CD4-positive, CD25-positive, alpha-beta regulatory T cell (primary cell): ENCODE measurements around the gene IFI6. TPM values are rescaled to one million over a fixed set of nuclear protein-coding genes. Genes with fewer than 3 reads are reported as not detected.
A peak's percentile ranks its signal among the peaks of the same experiment; 100 is the strongest.

ENCODE experiments used
- ATAC-seq, 2 donors: fragments of 150-1000 bp; cut with Tn5 transposase; one replicate each; pipeline ENCODE4 v1.10.0; 2021; ENCODE audit warnings: low read depth in 2 of 2, moderate number of reproducible peaks in 2 of 2, moderate library complexity in 1 of 2
- DNase-seq, 3 donors: peaks; one replicate each; pipeline versions ENCODE4 v3.0.0 to v3.0.0-alpha.2; 2012 to 2022; ENCODE audit warnings: mixed read lengths in 1 of 3
- H3K27ac ChIP-seq: one replicate; pipeline ENCODE4 v1.7.0; 2013; ENCODE audit warnings: mild to moderate bottlenecking, low read length; ENCODE audit not compliant: insufficient read depth, poor library complexity, severe bottlenecking
- H3K27me3 ChIP-seq: one replicate; pipeline ENCODE4 v1.7.0; 2013; ENCODE audit warnings: low read length; ENCODE audit not compliant: control insufficient read depth, insufficient read depth
- H3K36me3 ChIP-seq: one replicate; pipeline ENCODE4 v1.7.0; 2013; ENCODE audit warnings: mild to moderate bottlenecking, low read length, moderate library complexity; ENCODE audit not compliant: control insufficient read depth, insufficient read depth
- H3K4me1 ChIP-seq: 2 replicates; pipeline ENCODE4 v1.7.0; 2013; ENCODE audit warnings: mild to moderate bottlenecking, low read length; ENCODE audit not compliant: insufficient read depth, control insufficient read depth, poor library complexity, severe bottlenecking
- H3K4me3 ChIP-seq: one replicate; pipeline ENCODE4 v1.7.0; 2013; ENCODE audit warnings: low read depth, mild to moderate bottlenecking, low read length, moderate library complexity
- H3K9me3 ChIP-seq, 2 experiments: 1 replicate in 1 of 2; 2 replicates in 1 of 2; pipeline ENCODE4 v1.7.0; 2013; ENCODE audit warnings: low read length in 2 of 2, mild to moderate bottlenecking in 1 of 2, moderate library complexity in 1 of 2; ENCODE audit not compliant: control insufficient read depth in 2 of 2
- H3K27ac Mint-ChIP-seq, 3 donors: one replicate each; pipeline ENCODE4 v1.8.0; 2020 to 2022; ENCODE audit warnings: mild to moderate bottlenecking in 3 of 3, mixed read lengths in 3 of 3, moderate library complexity in 2 of 3
- H3K27me3 Mint-ChIP-seq: one replicate; pipeline ENCODE4 v1.8.0; 2022; ENCODE audit warnings: mild to moderate bottlenecking, mixed read lengths
- H3K36me3 Mint-ChIP-seq: one replicate; pipeline ENCODE4 v1.8.0; 2020; ENCODE audit warnings: mixed read lengths
- H3K4me1 Mint-ChIP-seq, 4 donors: one replicate each; pipeline ENCODE4 v1.8.0; 2020 to 2022; ENCODE audit warnings: mixed read lengths in 4 of 4, mild to moderate bottlenecking in 1 of 4
- H3K4me3 Mint-ChIP-seq, 4 donors: one replicate each; pipeline ENCODE4 v1.8.0; 2020 to 2022; ENCODE audit warnings: mild to moderate bottlenecking in 4 of 4, mixed read lengths in 4 of 4, moderate library complexity in 3 of 4
- H3K9me3 Mint-ChIP-seq, 7 donors: one replicate each; pipeline ENCODE4 v1.8.0; 2020 to 2022; ENCODE audit warnings: mixed read lengths in 7 of 7, mild to moderate bottlenecking in 3 of 7, moderate library complexity in 2 of 7
- polyA plus RNA-seq, 4 donors: library from polyadenylated mRNA; unstranded; fragments of 300-500 nt; fragmentation: Illumina TruSeq; gene quantifications; one replicate each; pipeline ENCODE4 v1.2.3, GENCODE V29; 2021
- total RNA-seq: library from RNA; stranded (reverse); gene quantifications from one replicate; pipeline ENCODE4 v1.2.3, GENCODE V29; 2022

The IFI6 gene
- total RNA-seq (49.7 TPM), polyA plus RNA-seq (100 to 1,000 TPM; 152 to 199 (median 181) TPM)

DNA sequence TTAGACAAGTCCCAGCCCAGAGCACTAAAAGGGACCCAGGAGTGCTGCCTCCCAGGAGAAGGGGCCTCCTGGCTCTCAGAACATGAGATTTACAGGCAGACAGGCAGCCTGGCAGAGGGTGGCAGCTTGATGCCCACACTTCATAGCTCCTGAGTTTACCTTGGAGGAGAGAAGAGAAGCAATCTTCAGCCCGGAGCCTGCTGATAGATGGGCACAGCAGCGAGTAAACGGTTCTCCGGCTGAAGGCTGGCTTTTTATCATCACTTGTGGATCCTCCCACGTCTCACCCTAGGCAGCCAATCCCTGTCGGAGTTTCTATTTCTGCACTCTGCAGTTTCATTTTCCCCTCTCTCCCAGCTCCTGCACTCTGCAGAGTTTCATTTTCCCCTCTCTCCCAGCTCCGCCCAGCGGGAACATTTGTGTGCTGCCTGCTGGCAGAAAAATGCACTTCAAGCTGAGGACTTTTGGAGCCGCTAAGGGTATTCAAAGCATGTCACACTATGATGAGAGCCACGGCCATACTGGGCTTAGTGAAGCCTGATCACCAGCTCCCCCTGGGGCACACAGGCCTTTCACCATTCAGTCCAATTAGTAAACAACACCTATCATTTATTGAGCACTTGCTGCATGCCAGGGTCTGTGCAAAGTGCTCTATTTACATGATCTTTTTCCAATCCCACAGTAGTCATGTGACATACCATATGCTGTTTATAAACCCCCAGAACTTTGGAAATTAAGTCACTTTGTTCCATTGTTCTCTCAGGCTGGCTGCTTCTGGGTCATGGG is at the start of gene IFI6:
Gene IFI6 (minus strand): TSS at position 229 of the 786 bp plus-strand sequence. CDS start 2,878 bp downstream, outside the sequence.
- Mint-ChIP-seq H3K4me3 (peak within 1 kb of the TSS; percentile 90 to 99 (median 96)), H3K9me3 (no peaks in the 10 kb centered on the region)
- ATAC-seq, result peak; percentile 92 to 93

DNA sequence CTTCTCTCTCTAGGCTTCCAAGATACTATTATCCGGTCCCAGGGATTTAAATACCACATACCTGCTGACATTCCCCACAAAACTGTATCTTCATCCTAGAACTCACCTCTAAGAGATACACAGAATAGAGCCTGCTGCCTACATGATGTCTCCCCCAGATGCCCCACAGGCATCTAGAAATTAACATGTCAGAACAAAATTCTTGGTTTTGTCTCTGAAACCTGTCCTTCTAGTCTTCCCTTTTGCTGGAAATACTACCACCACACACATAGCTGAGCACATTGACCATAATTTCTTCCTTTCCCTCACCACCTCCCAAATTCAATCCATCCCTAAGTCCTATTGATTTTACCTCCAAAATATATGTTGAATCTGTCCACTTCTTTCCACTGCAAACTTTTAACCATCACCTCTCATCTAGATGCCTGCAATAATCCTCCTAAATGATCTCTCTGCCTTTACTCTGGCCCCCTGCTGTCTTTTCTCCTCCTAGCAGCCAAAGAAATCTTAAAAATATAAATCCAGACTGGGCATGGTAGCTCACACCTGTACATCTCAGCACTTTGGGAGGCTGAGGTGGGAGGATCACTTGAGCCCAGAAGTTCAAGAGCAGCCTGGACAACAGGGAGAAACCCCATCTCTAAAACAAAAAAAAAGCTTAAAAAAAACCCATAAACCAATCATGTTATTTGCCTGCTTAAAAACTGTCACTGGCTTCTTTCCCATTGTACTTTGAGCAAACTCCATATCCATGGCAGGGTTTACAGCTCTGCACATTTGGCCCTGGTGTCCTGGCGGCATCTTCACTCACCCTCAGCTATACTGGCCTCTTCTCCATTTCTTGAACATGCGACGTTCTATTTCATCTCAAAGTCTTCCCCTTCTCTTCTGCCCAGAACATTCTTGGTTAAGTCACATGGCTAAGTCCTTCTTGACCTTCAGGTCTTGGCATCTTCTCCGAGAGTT is 47.6 kb upstream of the IFI6 start:
- Histone ChIP-seq H3K36me3 (no peaks in the 10 kb centered on the region), H3K27me3 (peaks cover 12% of the 10 kb centered on the region), H3K4me1 (no peaks in the 10 kb centered on the region), H3K27ac (no peak overlapping the region), H3K4me3 (no peak overlapping the region), H3K9me3 (peaks cover 9 to 10% of the 10 kb centered on the region in 2 experiments)
- Mint-ChIP-seq H3K36me3 (no peaks in the 10 kb centered on the region), H3K4me1 (peaks cover 0 to 2% (median under 1%) of the 10 kb centered on the region in 4 donors), H3K4me3 (no peak overlapping the region), H3K9me3 (peaks cover 0 to 10% (median 3%) of the 10 kb centered on the region in 7 donors), H3K27ac (peak overlapping the region in 1 of 3 donors; percentile 39), H3K27me3 (peaks cover 26% of the 10 kb centered on the region)
- DNase-seq (peak in 2 of 3 donors; percentile 11 to 36), ATAC-seq (peak in 1 of 2 donors; percentile 34)

More for the DNA sequence above, at the start of gene IFI6:
- DNase-seq, result peak; percentile 76 to 92 (median 83)
- H3K27ac Mint-ChIP-seq, result peak within 1 kb of the TSS; percentile 95 to 99 (median 98)
- H3K4me1 Mint-ChIP-seq, result peaks cover 0 to 45% (median 32%) of the 10 kb centered on the region in 4 donors
- peak within 1 kb of the TSS; percentile 87 for H3K27ac ChIP-seq
- H3K36me3 Mint-ChIP-seq, result peaks cover 8% of the 10 kb centered on the region
- H3K36me3 ChIP-seq, result no peaks in the 10 kb centered on the region
- H3K4me1 ChIP-seq, result peaks cover 38% of the 10 kb centered on the region
- peak within 1 kb of the TSS; percentile 95 for H3K4me3 ChIP-seq
- peaks cover 5% of the 10 kb centered on the region for H3K27me3 Mint-ChIP-seq
- no peaks in the 10 kb centered on the region for H3K9me3 ChIP-seq
- H3K27me3 ChIP-seq, result no peaks in the 10 kb centered on the region

DNA sequence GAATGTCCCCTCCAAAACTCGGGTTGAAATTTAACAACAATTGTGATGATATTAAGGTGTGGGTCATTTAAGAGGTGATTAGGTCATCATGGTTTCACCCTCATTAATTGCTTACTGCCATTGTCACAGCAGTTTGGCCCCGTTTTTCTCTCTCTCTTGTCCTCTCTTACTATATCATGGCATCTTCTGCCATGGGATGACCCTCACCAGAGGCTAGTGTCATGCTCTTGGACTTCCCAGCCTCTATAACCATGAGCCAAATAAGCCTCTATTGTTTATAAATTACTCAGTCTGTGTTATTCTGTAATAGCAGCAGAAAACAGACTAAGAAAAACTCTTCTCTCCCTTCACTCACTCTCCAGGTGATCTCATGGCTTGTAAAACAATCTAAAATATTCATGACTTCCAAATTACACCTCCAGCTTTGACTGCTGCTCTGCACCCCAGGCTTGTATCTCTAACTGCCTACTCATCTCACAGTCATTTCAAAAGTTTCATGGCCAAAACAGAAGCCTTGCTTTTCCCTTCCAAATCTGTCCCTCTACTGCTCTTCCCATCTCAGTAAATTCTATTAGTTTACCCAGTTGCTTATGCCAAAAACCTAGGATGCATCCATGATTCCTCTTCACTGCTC is 44.4 kb upstream of the IFI6 start:
- H3K9me3 Mint-ChIP-seq, result peaks cover 0 to 10% (median 5%) of the 10 kb centered on the region in 7 donors
- DNase-seq (no peak), ATAC-seq (no peak)
- no peak overlapping the region for H3K27ac ChIP-seq
- no peaks in the 10 kb centered on the region for H3K4me1 Mint-ChIP-seq
- H3K27me3 Mint-ChIP-seq, result peaks cover 26% of the 10 kb centered on the region
- no peak overlapping the region for H3K4me3 ChIP-seq
- H3K27ac Mint-ChIP-seq, result no peak overlapping the region
- H3K36me3 Mint-ChIP-seq, result no peaks in the 10 kb centered on the region
- H3K36me3 ChIP-seq, result no peaks in the 10 kb centered on the region
- peaks cover 9 to 10% of the 10 kb centered on the region in 2 experiments for H3K9me3 ChIP-seq
- peaks cover 12% of the 10 kb centered on the region for H3K27me3 ChIP-seq
- no peaks in the 10 kb centered on the region for H3K4me1 ChIP-seq
- H3K4me3 Mint-ChIP-seq, result no peak overlapping the region

GRCh38 chr1:27713869-27714513 is 42.0 kb upstream of the IFI6 start:
- Histone ChIP-seq H3K9me3 (peaks cover 9 to 10% of the 10 kb centered on the region in 2 experiments), H3K36me3 (no peaks in the 10 kb centered on the region), H3K4me1 (no peaks in the 10 kb centered on the region), H3K4me3 (no peak overlapping the region), H3K27me3 (peaks cover 12% of the 10 kb centered on the region), H3K27ac (no peak overlapping the region)
- H3K4me3 Mint-ChIP-seq, result no peak overlapping the region
- peak overlapping the region in 1 of 3 donors; percentile 49 for H3K27ac Mint-ChIP-seq
- peaks cover 0 to 10% (median 5%) of the 10 kb centered on the region in 7 donors for H3K9me3 Mint-ChIP-seq
- DNase-seq (no peak), ATAC-seq (no peak)
- no peaks in the 10 kb centered on the region for H3K4me1 Mint-ChIP-seq
- peaks cover 17% of the 10 kb centered on the region for H3K27me3 Mint-ChIP-seq
- H3K36me3 Mint-ChIP-seq, result no peaks in the 10 kb centered on the region

DNA sequence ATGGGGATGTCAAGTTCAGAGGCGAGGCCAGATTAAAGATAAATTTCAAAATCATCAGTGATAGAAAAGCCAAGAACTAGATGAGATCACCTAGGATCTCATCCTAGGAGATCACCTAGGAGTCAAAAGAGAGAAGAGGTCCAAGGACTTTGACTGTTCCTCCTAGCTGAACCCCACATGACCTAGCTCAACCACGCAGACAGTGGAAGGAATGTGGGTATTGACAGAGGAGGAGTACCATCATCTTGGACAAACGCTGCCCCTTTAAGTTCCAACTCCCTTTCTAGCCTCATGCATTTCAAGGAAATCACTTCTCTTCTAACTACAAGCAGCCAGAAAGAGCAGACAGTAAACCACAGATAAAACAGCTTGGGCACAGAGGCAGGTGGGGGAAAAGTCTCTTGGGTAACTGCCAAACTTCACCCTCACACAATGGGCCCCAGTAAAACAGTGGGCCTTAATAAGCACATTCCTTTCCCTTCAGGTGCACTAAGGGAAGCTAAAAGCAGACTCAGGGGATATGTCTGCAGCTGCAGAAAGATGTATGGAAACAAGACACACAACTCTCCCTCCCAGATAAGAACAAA is 41.2 kb upstream of the IFI6 start:
- no peak for DNase-seq
- Histone ChIP-seq H3K4me1 (no peaks in the 10 kb centered on the region), H3K9me3 (peaks cover 9 to 10% of the 10 kb centered on the region in 2 experiments), H3K36me3 (no peaks in the 10 kb centered on the region), H3K27ac (no peak overlapping the region), H3K4me3 (no peak overlapping the region), H3K27me3 (peaks cover 15% of the 10 kb centered on the region)
- peak overlapping the region in 1 of 3 donors; percentile 49 for H3K27ac Mint-ChIP-seq
- H3K27me3 Mint-ChIP-seq, result peaks cover 16% of the 10 kb centered on the region
- H3K4me3 Mint-ChIP-seq, result no peak overlapping the region
- no peaks in the 10 kb centered on the region for H3K36me3 Mint-ChIP-seq
- no peak for ATAC-seq
- H3K9me3 Mint-ChIP-seq, result peaks cover 0 to 10% (median 5%) of the 10 kb centered on the region in 7 donors
- no peaks in the 10 kb centered on the region for H3K4me1 Mint-ChIP-seq

- no peaks in the 10 kb centered on the region for H3K4me1 Mint-ChIP-seq
- H3K27me3 Mint-ChIP-seq, result peaks cover 13% of the 10 kb centered on the region
- ATAC-seq (no peak), DNase-seq (no peak)
- no peak overlapping the region for H3K27ac Mint-ChIP-seq
- Histone ChIP-seq H3K4me3 (no peak overlapping the region), H3K9me3 (no peaks in the 10 kb centered on the region), H3K36me3 (no peaks in the 10 kb centered on the region), H3K4me1 (no peaks in the 10 kb centered on the region), H3K27ac (no peak overlapping the region), H3K27me3 (peaks cover 3% of the 10 kb centered on the region)
- H3K4me3 Mint-ChIP-seq, result no peak overlapping the region
- H3K36me3 Mint-ChIP-seq, result no peaks in the 10 kb centered on the region
- peaks cover 0 to 7% (median 0%) of the 10 kb centered on the region in 7 donors for H3K9me3 Mint-ChIP-seq
These were observed 38.6 kb upstream of the IFI6 start for GRCh38 chr1:27710574-27710973.
